Karpas-422 (cell line): Measurements from ENCODE around the gene SLC25A1. TPM values are rescaled to one million over a fixed set of nuclear protein-coding genes. Genes with fewer than 3 reads are reported as not detected.

Source experiments
- total RNA-seq: library from RNA; depleted of rRNA; stranded (reverse); fragments of >200 nt; shearing (Covaris generic); gene quantifications from 2 replicates; pipeline ENCODE4 v1.2.3, GENCODE V29; 2014; ENCODE audit warnings: low replicate concordance; rRNA removed

Gene SLC25A1
- total RNA-seq, 1 experiment from 2014 or later, result 163 TPM

Other genes with a start within 250 kb of the SLC25A1 start
- gene PRODH, start 242.4 kb downstream of the SLC25A1 start, total RNA-seq, result not detected in 2 replicates
- gene DGCR2, start 56.3 kb downstream of the SLC25A1 start, total RNA-seq, result 18.6 and 31.1 TPM in 2 replicates
- not detected in 2 replicates for gene TSSK2, start 47.4 kb downstream of the SLC25A1 start, total RNA-seq
- gene ESS2, start 34.1 kb downstream of the SLC25A1 start, total RNA-seq, result 3.5 and 7.8 TPM in 2 replicates
- not detected in 2 replicates for gene GSC2, start 28.4 kb downstream of the SLC25A1 start, total RNA-seq
- gene CLTCL1, start 113.0 kb upstream of the SLC25A1 start, total RNA-seq, result 5.0 and 12.9 TPM in 2 replicates